ENCODE data around the gene MLLT6.

The MLLT6 gene

GRCh38 chr17:38660097-38661025 is 44.7 kb upstream of the MLLT6 start:
- TF ChIP-seq CTCF (conservative IDR thresholded peaks at IDR 0.05; ENCODE audit: control insufficient read depth, insufficient read depth, low read depth, low read length): no peak
- DNase-seq (ENCODE audit: low read depth): no peak
- H3K4me3 ChIP-seq (ENCODE audit: control insufficient read depth, low read depth, low read length): no peak overlapping the region

- peak; percentile 18 for DNase-seq (ENCODE audit: low read depth)
- H3K4me3 ChIP-seq (ENCODE audit: control insufficient read depth, low read depth, low read length): no peak overlapping the region
- TF ChIP-seq CTCF (conservative IDR thresholded peaks at IDR 0.05; ENCODE audit: control insufficient read depth, insufficient read depth, low read depth, low read length): peak; percentile 56
Measured at GRCh38 chr17:38663125-38663751, 41.8 kb upstream of the MLLT6 start.

- TF ChIP-seq CTCF (conservative IDR thresholded peaks at IDR 0.05; ENCODE audit: control insufficient read depth, insufficient read depth, low read depth, low read length): no peak
- no peak overlapping the region for H3K4me3 ChIP-seq (ENCODE audit: control insufficient read depth, low read depth, low read length)
- no peak for DNase-seq (ENCODE audit: low read depth)
Measured at GRCh38 chr17:38663964-38664644, 41.0 kb upstream of the MLLT6 start.

- peak; percentile 100 for TF ChIP-seq CTCF (conservative IDR thresholded peaks at IDR 0.05; ENCODE audit: control insufficient read depth, insufficient read depth, low read depth, low read length)
- peak; percentile 72 for DNase-seq (ENCODE audit: low read depth)
- no peak overlapping the region for H3K4me3 ChIP-seq (ENCODE audit: control insufficient read depth, low read depth, low read length)
Measured at GRCh38 chr17:38667099-38667786, 37.8 kb upstream of the MLLT6 start.

- TF ChIP-seq CTCF (conservative IDR thresholded peaks at IDR 0.05; ENCODE audit: control insufficient read depth, insufficient read depth, low read depth, low read length): no peak
- DNase-seq (ENCODE audit: low read depth): no peak
- H3K4me3 ChIP-seq (ENCODE audit: control insufficient read depth, low read depth, low read length): no peak overlapping the region
Measured at GRCh38 chr17:38667787-38668122, 37.3 kb upstream of the MLLT6 start.

GRCh38 chr17:38669520-38669919 is 35.6 kb upstream of the MLLT6 start:
- TF ChIP-seq CTCF (conservative IDR thresholded peaks at IDR 0.05; ENCODE audit: control insufficient read depth, insufficient read depth, low read depth, low read length): no peak
- H3K4me3 ChIP-seq (ENCODE audit: control insufficient read depth, low read depth, low read length): no peak overlapping the region
- DNase-seq (ENCODE audit: low read depth): no peak

Data from fibroblast of mammary gland (primary cell).